ENCODE data around the gene CD24. TPM values are rescaled to one million over a fixed set of nuclear protein-coding genes. Genes with fewer than 3 reads are reported as not detected.
"Not testable (repeated sequence)": the region's sequence is repeated elsewhere in the genome, so short reads cannot be mapped to it uniquely, and the experiment has no call there.

Gene CD24, protein sequence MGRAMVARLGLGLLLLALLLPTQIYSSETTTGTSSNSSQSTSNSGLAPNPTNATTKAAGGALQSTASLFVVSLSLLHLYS
- polyA plus RNA-seq (ENCODE audit: insufficient read length in 4 of 4): 1,000 to 10,000 TPM; 1,132 to 1,381 (median 1,277) TPM

DNA sequence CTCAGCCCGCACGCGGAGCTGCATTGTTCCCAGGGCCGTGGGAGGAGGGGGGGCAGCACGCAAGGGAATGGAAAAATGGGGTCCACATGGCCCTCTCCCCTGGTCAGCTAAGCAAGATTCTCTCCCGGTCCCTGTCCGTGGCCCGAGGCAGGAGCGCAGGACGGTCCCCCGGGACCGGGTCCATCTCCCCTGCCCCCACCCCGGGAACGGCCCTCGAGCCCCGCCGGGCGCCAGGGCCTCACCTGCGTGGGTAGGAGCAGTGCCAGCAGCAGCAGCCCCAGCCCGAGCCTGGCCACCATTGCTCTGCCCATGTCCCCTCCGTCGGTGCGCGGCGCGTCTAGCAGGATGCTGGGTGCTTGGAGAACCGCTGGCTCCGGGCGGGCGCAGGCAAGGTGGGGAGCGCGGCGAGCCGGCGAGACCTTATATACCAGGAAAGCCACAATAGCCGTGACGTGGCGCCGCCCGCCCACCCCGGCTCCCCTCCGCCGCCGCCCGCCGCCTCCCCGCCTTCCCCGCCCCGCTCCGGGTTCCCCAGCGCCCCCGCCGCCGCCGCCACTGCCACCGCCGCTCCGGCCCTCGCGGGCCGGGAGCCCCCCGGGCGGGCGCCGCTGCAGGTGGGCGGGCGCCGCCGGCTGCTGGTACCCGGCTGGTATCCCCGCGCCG, at the start of gene CD24:
Gene CD24 (minus strand): TSS at position 394 of the 663 bp plus-strand sequence. CDS start 83 bp downstream, at position 311.
- peak; percentile 32 to 51 (median 42) for DNase-seq (ENCODE audit: low read depth in 4 of 4, low spot score in 3 of 4)

DNA sequence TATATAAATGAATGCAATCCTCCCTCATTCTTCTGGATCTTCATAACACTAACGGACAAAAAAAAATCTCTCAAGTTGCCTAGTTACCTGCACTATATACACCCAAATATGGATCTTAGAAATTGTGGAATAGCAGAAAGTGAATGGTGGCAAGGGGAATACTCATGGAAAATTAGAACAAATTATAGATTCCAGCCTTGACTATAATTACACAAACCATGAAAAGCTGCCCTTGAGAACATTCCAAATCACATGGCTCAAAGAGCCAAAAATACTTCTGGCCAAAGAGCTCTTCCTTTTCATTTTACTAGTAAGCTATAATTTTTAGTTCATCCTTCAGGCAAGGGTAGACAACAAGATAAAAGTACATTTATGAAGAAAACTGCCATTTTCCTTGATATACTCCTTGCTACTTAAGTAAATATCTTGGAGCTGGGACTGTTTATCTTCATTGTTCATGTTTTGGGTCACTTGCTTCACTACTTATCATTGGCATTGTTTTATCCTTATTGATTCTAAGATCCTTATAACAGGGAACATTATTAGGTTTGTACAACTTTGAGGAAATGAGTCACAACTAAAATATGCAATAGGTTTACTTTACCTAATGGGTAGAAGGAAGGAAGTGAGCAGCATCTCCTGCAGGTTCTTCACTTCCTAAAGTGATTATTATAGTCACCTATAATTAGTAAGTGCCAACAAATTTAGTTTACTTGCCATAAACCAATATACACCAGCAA, 47.1 kb upstream of the CD24 start:
- DNase-seq (ENCODE audit: low read depth in 4 of 4, low spot score in 3 of 4): no peak

DNA sequence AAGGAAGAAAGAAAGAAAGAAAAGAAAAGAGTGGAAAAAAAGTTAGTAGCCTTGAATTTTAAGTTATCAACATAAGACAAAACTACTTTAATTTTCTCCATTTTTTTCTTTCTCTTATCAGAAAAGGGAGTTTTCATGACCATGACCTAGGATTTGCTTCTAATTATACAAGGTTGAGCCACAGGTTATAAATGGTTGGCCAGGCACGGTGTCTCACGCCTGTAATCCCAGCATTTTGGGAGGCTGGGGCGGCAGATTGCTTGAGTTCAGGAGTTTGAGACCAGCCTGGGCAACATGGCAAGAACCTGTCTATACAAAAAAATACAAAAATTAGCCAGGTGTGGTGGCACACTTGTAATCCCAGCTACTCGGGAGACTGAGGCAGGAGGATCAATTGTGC, 45.7 kb upstream of the CD24 start:
- DNase-seq (ENCODE audit: low read depth in 4 of 4, low spot score in 3 of 4): no peak

DNA sequence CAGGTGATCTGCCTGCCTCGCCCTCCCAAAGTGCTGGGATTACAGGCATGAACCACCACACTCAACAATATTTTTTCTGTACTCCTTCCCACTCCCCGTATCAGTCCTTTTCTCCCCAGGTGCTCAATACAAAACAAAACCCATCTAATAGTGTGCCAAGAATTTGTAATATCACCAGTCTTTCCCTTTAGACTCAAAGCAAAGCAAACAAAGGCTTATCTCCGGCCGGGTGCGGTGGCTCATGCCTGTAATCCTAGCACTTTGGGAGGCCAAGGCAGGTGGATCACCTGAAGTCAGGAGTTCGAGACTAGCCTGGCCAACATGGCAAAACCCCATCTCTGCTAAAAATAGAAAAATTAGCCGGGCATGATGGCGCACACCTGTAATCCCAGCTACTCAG, 45.1 kb upstream of the CD24 start:
- DNase-seq (ENCODE audit: low read depth in 4 of 4, low spot score in 3 of 4): not testable (repeated sequence)

DNA sequence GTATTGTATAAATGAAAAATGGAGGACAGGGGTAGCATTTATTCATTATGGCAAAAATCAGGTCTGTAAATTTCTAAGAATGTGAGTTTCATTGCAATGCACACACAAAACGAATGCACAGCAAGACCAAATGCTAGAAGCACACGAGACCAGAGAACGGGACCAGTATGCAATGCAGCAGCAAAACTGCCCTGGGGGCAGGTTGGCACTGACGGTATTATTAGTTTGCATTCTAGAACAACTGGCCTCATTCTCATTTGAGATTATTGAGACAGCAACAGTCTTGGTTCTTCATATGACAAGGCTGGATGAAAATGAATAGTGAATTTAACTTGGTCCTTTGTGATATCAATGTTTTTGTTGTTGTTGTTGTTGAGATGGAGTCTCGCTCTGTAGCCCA, 44.5 kb upstream of the CD24 start:
- DNase-seq (ENCODE audit: low read depth in 4 of 4, low spot score in 3 of 4): no peak

DNA sequence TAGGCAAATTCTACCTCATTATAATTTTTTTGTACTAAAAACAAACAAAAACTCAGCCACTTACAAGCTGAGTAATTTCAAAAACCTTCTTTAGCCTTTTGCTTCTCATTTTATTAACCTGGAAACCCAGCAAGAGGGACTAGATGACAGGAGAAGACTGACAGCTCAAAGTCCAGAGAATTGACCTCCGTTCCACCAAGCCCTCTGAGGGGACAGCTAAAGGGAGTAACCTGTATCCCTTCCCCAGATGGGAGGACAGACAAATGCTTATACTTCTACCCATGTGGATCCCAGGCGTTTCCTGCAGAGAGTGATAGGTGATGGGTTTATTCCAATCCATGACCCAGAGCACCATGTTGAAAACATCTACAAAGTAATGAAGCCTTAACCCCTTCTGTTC, 35.0 kb upstream of the CD24 start:
- no peak for DNase-seq (ENCODE audit: low read depth in 4 of 4, low spot score in 3 of 4)

DNA sequence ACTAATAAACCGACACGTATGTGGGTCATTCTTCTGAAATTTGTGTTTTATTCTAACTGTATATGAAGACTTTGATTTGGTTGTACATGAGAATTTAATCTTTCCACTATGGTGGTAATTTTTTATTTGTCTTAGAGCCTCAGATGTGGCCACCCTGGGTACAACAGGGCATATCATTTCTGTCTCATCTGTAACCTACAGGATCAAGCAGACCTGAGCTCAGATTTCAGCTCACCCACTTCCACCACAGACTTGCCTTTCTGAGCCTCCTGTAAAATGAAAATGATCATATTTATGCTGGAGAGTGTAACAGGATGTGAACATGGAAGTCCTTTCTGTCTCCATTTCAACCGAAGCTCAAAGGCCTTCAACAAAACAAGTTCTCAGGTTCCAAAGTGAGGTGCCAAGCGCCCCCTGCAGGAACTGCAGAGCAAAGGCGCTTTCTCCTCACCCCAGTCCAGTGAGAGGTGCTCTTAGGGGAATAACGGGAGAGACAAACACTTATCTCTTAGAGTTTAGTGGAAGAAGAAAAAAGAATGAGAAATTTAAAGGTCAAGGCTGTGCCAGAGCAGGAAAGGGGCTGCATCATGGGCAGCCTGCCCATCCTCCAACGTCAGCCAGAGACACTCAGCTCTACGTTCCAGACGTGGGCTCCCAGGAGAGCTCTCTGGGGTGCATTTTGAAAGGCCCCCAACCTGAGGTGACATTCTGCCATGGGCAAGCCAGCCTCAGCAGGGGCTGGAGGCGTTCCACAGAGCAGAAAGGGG, 23.0 kb upstream of the CD24 start:
- DNase-seq (ENCODE audit: low read depth in 4 of 4, low spot score in 3 of 4): peak in 3 of 4 donors; percentile 38 to 49 (median 39)

DNA sequence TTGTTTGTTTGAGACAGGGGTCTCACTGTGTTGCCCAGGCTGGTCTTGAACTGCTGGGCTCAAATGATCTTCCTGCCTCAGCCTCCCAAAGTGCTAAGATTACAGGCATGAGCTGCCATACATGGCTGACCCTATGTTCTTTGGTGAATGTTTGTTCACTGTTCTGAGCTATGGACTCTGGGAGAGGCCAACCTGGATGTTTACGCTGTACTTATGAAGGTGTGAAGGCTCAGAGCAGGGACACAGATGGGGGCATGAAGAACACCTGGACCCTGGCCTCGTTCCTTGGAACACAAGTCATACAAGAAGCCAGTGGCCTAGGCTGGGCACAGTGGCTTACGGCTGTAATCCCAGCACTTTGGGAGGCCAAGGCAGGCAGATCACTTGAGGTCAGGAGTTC, 21.1 kb upstream of the CD24 start:
- no peak for DNase-seq (ENCODE audit: low read depth in 4 of 4, low spot score in 3 of 4)

DNA sequence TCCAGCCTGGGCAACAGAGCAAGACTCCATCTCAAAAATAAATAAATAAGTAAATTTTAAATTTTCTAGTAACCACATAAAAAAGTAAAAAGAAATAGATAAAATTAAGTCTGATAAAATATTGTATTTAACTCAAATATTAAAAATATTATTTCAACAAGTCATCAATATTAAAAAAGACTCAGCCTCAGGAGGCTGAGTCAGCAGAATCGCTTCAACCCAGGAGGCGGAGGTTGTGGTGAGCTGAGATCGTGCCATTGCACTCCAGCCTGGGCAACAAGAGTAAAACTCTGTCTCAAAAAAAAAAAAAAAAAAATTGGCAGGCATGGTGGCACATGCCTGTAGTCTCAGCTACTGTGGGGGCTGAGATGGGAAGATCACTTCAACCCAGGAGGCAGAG, 15.2 kb upstream of the CD24 start:
- DNase-seq (ENCODE audit: low read depth in 4 of 4, low spot score in 3 of 4): not testable (repeated sequence)

DNA sequence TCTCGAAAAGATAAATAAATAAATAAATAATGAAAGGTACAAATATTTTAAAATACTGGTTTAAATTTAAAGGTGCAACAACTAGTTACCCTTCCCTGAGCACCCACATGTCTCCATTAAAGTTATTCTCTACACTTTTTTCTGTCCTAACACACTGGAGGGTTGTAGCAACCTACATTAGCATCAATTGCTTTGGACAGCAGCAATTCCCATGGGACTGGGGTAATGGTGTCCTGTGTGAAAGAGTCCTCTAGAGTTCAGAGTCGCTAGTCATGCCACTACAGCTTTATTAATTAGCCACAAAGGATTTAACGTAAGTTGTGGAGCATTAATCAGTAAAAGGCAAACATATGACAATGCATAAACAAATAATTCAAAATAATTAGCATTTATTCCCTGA, 14.1 kb upstream of the CD24 start:
- DNase-seq (ENCODE audit: low read depth in 4 of 4, low spot score in 3 of 4): no peak

DNA sequence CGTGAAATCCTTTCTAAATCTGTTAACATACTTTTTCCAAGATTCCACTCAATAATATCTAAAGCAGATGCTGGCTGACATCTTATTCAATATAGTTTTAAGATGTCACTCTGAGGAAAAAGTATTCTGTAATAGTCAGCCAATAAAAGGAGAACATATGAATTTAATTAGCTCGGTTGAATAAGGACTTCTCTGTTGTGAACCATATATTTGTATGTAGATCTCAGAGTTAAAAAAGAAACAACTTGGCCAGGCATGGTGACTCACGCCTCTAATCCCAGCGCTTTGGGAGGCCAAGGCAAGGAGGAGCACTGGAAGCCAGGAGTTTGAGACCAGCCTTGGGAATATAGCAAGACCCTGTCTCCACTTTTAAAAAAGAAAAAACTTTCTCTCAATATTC, 7.4 kb upstream of the CD24 start:
- DNase-seq (ENCODE audit: low read depth in 4 of 4, low spot score in 3 of 4): no peak

DNA sequence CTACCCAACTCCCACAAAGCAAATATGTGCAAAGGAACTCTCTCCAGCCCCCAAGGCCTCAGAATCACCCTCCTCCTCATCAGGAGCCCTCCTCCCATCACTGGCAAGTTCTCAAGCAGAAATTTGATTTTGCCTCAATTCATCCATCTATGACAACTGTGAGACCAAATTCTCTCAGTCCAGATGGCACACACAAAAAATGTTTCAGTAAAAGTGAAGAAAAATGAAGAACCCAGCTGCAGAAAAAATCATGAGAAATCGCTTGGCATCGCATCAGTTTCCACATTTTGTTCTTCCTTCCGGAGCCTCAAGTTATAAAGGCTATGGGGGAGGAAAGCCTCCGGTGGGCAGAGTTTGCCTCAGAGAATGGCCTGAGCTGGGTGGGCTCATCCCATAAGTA, 6.4 kb upstream of the CD24 start:
- DNase-seq (ENCODE audit: low read depth in 4 of 4, low spot score in 3 of 4): no peak

DNA sequence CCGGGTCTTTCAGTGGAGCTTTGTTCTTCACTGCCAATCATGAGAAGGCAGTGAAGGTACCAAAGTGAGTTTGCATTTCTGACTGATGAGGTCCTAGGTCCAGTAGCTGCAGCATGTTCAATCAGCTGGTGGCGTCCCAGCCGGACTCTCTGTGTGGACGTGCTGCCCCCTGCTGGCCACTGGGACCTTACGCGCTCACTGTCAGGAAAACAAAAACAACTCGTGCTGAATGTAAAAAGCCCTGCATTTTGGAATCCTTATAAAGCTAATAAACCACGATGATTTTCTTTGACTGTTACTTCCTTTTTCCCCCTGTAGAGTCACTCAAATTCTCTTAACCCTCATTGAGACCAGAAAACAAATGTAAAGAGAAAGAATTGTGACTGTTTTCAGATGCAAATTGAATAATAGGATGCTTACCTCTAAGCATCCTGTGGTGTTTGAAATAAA, 4.9 kb upstream of the CD24 start:
- DNase-seq (ENCODE audit: low read depth in 4 of 4, low spot score in 3 of 4): peak; percentile 69 to 81 (median 72)

DNA sequence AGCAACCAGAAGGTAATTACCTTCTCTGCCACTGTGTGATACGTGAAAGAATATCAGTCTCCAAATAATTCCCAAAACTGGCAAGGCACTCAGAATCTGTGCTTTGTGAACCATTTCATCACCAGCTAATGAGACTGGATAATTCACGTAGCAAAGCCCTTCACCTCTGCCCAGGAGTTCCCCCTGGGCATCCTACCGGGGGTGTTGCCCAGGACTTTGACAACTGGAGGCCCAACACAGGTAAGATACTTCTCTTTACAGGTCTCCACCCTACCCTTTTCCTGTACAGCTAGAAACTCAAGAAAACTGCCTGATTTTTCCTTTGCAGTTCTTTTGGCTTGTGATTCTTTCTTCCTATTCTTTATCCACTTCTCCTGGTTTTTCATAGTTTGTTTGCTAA, 2.7 kb upstream of the CD24 start:
- no peak for DNase-seq (ENCODE audit: low read depth in 4 of 4, low spot score in 3 of 4)

DNA sequence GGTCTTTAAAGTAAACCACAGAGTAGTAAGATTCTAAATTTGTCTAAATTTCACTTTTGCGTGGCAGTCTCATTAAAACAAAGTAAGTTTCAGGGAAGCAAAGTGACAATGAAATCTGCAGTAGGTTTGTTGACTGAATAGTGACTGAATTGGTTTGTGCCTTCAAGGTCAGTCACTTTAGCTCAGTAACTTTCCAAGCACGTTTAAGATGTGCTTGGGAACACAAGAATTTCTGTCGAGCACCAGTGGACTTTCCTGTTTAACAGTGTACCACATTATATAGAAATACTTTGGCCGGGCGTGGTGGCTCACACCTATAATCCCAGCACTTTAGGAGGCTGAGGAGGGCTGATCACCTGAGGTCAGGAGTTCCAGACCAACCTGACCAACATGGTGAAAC, 1.7 kb upstream of the CD24 start:
- DNase-seq (ENCODE audit: low read depth in 4 of 4, low spot score in 3 of 4): peak in 2 of 4 donors; percentile 33 to 55

DNA sequence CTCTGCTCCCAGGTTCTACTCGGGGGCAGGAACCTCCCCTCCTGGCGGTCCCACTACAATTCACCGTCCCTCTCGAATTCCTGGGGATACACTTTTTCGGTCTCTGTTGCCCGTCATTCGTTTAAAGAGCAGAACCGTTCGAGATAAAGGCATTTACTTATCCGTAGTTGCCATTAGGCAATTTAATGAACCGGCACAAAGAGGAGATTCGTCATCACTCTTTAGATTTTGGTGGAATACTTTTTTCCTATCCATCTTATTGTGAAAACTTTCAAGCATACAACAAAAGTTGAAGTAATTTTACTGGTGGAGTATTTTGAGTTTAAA, 1.2 kb upstream of the CD24 start:
- peak in 2 of 4 donors; percentile 22 to 25 for DNase-seq (ENCODE audit: low read depth in 4 of 4, low spot score in 3 of 4)

DNA sequence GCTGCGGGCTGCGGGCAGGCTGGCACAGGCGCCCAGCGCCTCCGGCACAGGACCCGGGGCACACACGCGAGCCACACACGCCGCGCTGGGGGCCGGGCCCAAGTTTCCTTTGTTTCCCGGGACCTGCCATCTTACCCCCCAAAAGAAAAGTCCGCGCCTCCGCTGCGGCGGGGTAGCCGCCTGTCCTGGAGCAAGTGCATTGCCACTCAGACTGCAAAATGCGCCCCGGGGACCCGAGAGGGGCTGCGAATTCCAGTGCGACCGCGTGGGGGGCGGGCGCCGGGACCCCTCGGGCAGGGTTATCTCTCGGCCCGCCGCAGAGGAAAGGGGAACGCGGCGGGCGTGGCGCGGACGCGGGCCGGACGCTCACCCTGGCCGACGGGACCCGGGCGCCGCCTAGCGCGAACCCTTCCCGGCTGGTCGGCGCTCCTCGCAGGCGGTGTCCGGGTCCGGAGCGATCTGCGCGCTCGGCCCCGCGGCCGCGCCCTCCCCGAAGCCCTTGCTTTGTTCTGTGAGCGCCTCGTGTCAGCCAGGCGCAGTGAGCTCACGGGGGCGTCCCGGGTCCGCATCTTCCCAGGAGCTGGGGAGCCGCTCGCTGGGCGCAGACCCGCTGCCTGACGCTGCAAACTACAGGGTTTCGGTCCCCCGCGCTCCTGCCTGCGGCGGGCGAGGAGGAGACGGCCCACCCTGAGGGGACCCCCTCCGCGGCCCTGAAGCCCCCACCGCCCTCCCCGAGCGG, 639 bp upstream of the CD24 start:
- DNase-seq (ENCODE audit: low read depth in 4 of 4, low spot score in 3 of 4): peak; percentile 23 to 55 (median 27)

DNA sequence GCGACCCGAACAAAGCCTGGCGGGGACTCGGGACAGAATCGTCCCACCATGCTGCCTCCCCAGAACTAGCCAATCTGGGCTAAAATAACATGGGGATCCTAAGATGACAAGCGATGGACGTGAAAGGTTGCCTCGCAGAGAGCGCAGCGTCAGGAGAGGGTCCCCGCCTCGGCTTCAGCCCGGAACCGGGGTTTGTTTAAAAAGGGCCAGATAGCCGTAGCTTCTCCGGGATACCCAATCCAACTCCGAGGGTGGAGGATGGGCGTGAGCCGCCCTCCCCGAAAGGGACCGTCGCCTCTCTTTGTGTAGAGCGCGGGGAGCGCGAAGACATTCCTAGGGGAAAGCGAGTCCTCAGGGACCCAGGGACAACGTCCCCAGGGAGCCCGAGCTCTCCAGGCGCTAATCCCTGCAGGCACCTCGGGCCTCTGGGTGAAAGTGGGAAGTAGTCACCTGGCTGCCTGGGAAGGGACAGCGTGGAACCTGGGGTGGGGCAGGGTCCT, 643 bp downstream of the CD24 start:
- DNase-seq (ENCODE audit: low read depth in 4 of 4, low spot score in 3 of 4): peak in 2 of 4 donors; percentile 15 to 18

DNA sequence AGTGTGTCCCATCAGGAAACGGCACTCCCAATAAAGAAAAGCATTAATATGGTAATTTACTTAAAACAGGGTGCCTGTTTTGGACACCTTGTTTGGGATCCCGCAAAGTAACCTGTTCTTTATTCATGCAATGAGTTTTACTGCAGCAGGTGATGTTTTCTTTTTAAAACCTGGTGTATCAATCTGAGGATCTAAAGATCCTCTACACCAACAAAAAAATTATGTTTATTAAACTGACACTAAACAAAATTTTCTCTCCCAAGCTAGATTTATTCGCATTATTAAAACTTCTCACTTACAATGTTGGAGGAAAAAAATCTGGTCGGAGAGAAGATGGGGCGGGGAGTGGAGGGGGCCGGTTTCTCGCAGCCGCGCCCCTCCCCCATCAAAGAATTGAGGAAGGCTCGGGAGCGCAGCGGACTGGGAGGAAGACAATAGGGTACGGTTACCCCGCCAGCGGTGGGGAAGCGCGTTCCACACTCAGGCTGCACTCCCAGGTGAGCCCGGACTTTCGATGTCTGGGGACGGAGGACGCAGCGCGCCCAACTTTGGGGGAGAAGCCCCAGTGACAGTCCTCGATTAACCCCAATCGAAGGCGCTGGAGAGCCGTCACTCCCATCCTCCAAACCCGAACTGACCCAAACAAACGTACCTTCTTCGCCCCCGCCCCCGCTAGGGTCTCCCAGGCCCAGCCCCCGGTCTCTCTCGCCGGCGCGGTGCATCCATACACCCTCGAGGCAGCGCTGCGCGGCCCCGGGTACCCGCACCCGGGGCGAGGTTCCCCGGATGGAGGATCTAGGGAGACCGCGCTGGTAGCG, 1.3 kb downstream of the CD24 start:
- peak in 1 of 4 donors; percentile 23 for DNase-seq (ENCODE audit: low read depth in 4 of 4, low spot score in 3 of 4)
